ENCODE data around the gene ZFP3. TPM values are rescaled to one million over a fixed set of nuclear protein-coding genes. Genes with fewer than 3 reads are reported as not detected.

The ZFP3 gene
- total RNA-seq, 2 experiments from 2014 or later: 0.34 to 0.98 TPM

DNA sequence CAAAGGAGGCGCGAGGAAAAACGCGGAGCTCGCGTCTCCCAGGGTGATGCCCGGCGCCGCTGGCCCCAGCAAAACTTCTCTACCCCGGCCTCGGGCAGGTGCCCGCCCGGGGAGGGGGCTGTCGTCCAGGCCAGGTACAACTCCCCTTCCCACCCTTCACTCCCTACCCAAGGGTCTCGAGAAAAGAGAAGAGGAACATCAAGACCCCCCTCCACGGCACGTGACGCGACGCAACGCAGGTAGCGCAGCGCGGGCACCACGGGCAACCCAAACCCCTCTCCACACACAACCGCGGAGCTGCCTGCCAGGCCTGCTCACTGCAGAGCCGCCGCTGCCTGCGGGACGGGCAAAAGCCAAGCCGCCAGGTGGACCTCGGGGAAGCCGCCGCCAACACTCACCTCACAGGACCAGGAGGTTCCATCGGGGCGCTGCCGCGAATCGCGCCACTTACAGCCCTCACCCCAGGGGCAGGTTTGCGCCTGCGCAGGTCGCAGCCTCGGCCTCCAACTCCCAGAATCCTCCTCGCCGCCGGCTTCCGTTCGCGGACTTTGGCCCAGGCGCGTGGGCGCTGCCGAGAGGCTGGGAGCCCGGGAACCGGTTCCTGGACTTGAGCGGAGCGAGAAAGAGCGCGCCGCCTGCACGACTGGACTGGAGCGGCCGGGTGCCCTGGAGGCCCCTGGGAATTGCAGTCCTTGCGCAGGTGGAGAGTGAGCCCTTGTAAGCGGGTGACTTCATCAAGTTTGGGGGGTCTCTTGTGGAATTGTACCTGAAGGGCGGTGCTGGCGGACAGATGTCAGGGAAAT is 33.3 kb downstream of the ZFP3 start, which contains the start of gene ZNF232:
Gene ZNF232 (minus strand): TSS at position 477 of the 803 bp plus-strand sequence. CDS start 56 bp downstream, at position 421.
- peak; percentile 95 for DNase-seq (ENCODE audit: low spot score)
- peak within 1 kb of the TSS; percentile 83 for H3K4me2 ChIP-seq (ENCODE audit: low read length)
- H3K4me3 ChIP-seq (ENCODE audit: low read depth, low read length, poor library complexity, severe bottlenecking): peak within 1 kb of the TSS; percentile 85
- CTCF ChIA-PET (ENCODE audit: unreplicated experiment): interaction anchor here (0.9 to 1.2 kb wide), 2 partner anchors 55 to 81 kb away, joined by 3 read pairs; no protein-coding TSS in a partner anchor
- H3K4me1 ChIP-seq (ENCODE audit: insufficient read depth, low read length, poor library complexity, severe bottlenecking): peaks cover 16% of the 10 kb centered on the region
- no peaks in the 10 kb centered on the region for H3K9me2 ChIP-seq (ENCODE audit: insufficient read depth, low read length)
- POLR2A ChIA-PET: no interaction called here
- TF ChIP-seq EZH2phosphoT487 (IDR thresholded peaks at IDR 0.05; ENCODE audit: borderline replicate concordance, low read depth, low read length): no peak
- TF ChIP-seq, protein P1, sequence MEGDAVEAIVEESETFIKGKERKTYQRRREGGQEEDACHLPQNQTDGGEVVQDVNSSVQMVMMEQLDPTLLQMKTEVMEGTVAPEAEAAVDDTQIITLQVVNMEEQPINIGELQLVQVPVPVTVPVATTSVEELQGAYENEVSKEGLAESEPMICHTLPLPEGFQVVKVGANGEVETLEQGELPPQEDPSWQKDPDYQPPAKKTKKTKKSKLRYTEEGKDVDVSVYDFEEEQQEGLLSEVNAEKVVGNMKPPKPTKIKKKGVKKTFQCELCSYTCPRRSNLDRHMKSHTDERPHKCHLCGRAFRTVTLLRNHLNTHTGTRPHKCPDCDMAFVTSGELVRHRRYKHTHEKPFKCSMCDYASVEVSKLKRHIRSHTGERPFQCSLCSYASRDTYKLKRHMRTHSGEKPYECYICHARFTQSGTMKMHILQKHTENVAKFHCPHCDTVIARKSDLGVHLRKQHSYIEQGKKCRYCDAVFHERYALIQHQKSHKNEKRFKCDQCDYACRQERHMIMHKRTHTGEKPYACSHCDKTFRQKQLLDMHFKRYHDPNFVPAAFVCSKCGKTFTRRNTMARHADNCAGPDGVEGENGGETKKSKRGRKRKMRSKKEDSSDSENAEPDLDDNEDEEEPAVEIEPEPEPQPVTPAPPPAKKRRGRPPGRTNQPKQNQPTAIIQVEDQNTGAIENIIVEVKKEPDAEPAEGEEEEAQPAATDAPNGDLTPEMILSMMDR (conservative IDR thresholded peaks at IDR 0.05; ENCODE audit: low read length): 0 out of 2 replicates have a peak, but pooled peaks have one; percentile 10
- H3K9me3 ChIP-seq (ENCODE audit: low read length): peaks cover 5% of the 10 kb centered on the region; the same call in 1 of the 2 replicates
- peaks cover 54% of the 10 kb centered on the region for H3K36me3 ChIP-seq (ENCODE audit: insufficient read depth, low read length)
- peaks cover 33% of the 10 kb centered on the region for H3K79me2 ChIP-seq (ENCODE audit: insufficient read depth, low read depth, low read length)
- no TSS peak for BruUV-seq (replicated peaks)
- no peaks in the 10 kb centered on the region for H4K20me1 ChIP-seq (ENCODE audit: insufficient read depth, low read length)
- intact Hi-C loops (cut with micrococcal nuclease; ENCODE audit: unreplicated experiment): loop anchor here (1.0 kb wide), 2 partner anchors 80 to 126 kb away; partner anchors contain the start of gene ZNF594
- H2AFZ ChIP-seq (ENCODE audit: low read length): peak within 1 kb of the TSS; percentile 87
- peak within 1 kb of the TSS; percentile 62 for H3K27ac ChIP-seq (ENCODE audit: low read depth, low read length, poor library complexity, severe bottlenecking)

DNA sequence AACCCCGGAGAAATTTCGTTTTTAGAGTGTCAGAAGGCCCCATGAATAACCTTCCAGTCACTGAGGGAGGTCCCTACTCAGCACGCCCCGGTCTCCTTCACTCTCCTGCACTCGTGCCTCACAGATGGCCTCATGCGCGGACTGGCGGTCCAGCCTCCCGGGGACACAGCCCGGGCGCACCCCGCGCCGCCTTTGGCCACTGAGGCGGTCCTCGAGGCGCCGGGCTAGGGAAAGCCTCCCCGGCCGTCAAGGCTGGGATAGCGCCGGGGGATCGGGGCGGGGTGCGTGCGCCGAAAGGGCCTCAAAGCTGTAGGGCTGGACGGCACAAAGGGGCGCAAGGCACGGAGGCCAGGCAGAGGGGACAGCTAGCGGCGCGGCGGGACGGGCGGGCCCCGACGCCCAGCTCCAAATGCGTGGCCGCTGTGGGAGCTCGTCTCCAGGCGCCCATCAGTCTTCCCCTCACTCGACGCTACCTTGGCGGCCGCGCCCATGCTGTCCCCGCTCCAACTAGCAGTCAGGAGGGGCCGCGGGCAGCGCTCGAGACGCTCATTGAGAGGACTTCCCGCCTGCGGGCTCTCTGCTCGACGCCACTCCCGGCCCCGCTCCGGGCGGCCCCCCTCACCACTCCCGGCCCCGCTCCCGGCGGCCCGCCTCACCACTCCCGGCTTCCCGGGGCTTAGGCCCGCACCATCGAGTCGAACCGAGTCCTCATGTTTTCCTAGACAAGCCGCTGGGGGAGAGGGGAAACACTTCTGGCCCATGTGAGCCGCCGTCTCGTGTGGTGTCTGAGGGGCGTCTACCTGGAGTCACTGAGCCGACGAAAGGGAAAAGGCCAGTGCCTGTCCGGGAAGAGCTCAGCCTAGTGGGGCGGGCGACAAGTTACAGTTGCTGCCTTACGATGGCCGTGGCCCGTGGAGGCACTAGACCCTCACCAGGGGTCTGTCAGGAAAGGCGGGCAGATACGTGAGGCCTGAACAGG is 37.7 kb downstream of the ZFP3 start, which contains the start of gene USP6:
Gene USP6 (plus strand): TSS at position 360 of the 979 bp plus-strand sequence. CDS start 14,336 bp downstream, outside the sequence.
- Histone ChIP-seq H2AFZ (ENCODE audit: low read length) (no peak within 1 kb of the TSS), H3K9me3 (ENCODE audit: low read length) (0 out of 2 replicates have a peak, but pooled peaks cover 6% of the 10 kb centered on the region), H3K4me2 (ENCODE audit: low read length) (no peak within 1 kb of the TSS), H3K36me3 (ENCODE audit: insufficient read depth, low read length) (peaks cover 15% of the 10 kb centered on the region), H3K4me3 (ENCODE audit: low read depth, low read length, poor library complexity, severe bottlenecking) (no peak within 1 kb of the TSS), H4K20me1 (ENCODE audit: insufficient read depth, low read length) (no peaks in the 10 kb centered on the region), H3K4me1 (ENCODE audit: insufficient read depth, low read length, poor library complexity, severe bottlenecking) (peaks cover 7% of the 10 kb centered on the region), H3K79me2 (ENCODE audit: insufficient read depth, low read depth, low read length) (peaks cover 17% of the 10 kb centered on the region), H3K9me2 (ENCODE audit: insufficient read depth, low read length) (no peaks in the 10 kb centered on the region), H3K27ac (ENCODE audit: low read depth, low read length, poor library complexity, severe bottlenecking) (no peak within 1 kb of the TSS)
- intact Hi-C loops (cut with micrococcal nuclease; ENCODE audit: unreplicated experiment): no loop called here
- POLR2A ChIA-PET: no interaction called here
- DNase-seq (ENCODE audit: low spot score): no peak
- no TSS peak for BruUV-seq (replicated peaks)
- CTCF ChIA-PET (ENCODE audit: unreplicated experiment): no interaction called here
- TF ChIP-seq, protein P1 (conservative IDR thresholded peaks at IDR 0.05; ENCODE audit: low read length): no peak
- TF ChIP-seq EZH2phosphoT487 (IDR thresholded peaks at IDR 0.05; ENCODE audit: borderline replicate concordance, low read depth, low read length): no peak

Data from OCI-LY7 (cell line).